T-helper 2 cell treated with Interferon-gamma antibody and Interleukin-4, amounts not matched to agents 5 μg/mL and 100 μg/mL, for 36 hours (primary cell): Measurements from ENCODE around the gene NPL.

Source experiments
- DNase-seq: peaks from one replicate; pipeline ENCODE4 v3.0.0; 2021; ENCODE audit warnings: low spot score
- H3K27ac Mint-ChIP-seq: one replicate; pipeline ENCODE4 v1.8.0; 2021; ENCODE audit warnings: mild to moderate bottlenecking, mixed read lengths
- H3K27me3 Mint-ChIP-seq: one replicate; pipeline ENCODE4 v1.8.0; 2021; ENCODE audit warnings: low read depth, mixed read lengths
- H3K36me3 Mint-ChIP-seq: one replicate; pipeline ENCODE4 v1.8.0; 2021; ENCODE audit warnings: low read depth, mixed read lengths
- H3K4me1 Mint-ChIP-seq: one replicate; pipeline ENCODE4 v1.8.0; 2021; ENCODE audit warnings: low read depth, mixed read lengths
- H3K4me3 Mint-ChIP-seq: one replicate; pipeline ENCODE4 v1.8.0; 2022; ENCODE audit warnings: mild to moderate bottlenecking, moderate library complexity, mixed read lengths
- H3K9me3 Mint-ChIP-seq: one replicate; pipeline ENCODE4 v1.8.0; 2021; ENCODE audit warnings: mixed read lengths

The NPL gene

DNA sequence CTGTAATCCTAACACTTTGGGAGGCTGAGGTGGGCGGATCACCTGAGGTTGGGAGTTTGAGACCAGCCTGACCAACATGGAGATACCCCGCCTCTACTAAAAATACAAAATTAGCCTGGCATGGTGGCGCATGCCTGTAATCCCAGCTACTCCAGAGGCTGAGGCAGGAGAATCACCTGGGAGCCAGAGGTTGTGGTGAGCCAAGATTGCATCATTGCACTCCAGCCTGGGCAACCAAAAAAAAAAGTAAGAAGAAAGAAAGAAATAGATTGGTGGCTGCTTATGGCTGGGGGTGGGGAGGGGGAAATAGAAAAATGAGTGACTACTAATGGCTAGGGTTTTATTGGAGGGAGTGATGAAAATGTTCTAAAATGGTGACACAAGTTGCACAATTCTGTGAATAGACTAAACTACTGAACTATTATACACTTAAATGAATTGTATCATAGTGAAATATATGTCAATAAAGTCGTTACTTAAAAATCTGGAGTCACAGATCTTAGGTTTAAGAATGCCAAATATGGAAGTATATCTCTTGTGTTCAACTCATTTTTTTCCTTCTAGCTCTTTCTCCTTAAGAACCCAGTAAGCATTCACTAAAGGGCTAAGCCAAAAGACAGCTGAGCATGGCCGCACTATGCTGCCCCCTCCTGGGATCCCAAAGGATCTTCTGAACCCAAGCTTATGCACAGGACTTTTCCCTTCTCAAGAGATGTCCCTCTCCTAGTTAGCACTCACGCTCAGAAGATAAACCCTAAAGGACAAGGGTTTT is 3.2 kb upstream of the NPL start:
- Mint-ChIP-seq H3K27me3 (peaks cover 33% of the 10 kb centered on the region), H3K9me3 (no peaks in the 10 kb centered on the region), H3K36me3 (no peaks in the 10 kb centered on the region), H3K4me1 (peaks cover 21% of the 10 kb centered on the region), H3K4me3 (no peak overlapping the region), H3K27ac (no peak overlapping the region)
- DNase-seq: peak; percentile 34

DNA sequence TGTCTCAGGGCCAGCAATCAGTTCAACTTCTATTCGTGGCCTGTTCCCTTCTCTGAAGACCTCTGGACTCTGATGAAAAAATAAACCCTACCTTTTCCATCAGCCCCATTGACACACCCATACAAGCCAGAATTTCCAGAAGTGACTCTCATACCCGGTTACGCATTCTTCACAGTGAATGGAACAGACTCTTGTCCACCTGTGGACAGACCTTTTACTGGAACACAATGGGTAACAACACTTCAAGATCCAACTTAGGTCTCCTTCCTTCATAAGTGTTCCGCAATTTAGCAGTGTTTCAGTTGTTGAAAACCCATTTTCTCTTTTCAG is 2.6 kb upstream of the NPL start:
- Mint-ChIP-seq H3K4me1 (peaks cover 18% of the 10 kb centered on the region), H3K27ac (no peak overlapping the region), H3K36me3 (no peaks in the 10 kb centered on the region), H3K9me3 (no peaks in the 10 kb centered on the region), H3K4me3 (no peak overlapping the region), H3K27me3 (peaks cover 37% of the 10 kb centered on the region)
- no peak for DNase-seq

DNA sequence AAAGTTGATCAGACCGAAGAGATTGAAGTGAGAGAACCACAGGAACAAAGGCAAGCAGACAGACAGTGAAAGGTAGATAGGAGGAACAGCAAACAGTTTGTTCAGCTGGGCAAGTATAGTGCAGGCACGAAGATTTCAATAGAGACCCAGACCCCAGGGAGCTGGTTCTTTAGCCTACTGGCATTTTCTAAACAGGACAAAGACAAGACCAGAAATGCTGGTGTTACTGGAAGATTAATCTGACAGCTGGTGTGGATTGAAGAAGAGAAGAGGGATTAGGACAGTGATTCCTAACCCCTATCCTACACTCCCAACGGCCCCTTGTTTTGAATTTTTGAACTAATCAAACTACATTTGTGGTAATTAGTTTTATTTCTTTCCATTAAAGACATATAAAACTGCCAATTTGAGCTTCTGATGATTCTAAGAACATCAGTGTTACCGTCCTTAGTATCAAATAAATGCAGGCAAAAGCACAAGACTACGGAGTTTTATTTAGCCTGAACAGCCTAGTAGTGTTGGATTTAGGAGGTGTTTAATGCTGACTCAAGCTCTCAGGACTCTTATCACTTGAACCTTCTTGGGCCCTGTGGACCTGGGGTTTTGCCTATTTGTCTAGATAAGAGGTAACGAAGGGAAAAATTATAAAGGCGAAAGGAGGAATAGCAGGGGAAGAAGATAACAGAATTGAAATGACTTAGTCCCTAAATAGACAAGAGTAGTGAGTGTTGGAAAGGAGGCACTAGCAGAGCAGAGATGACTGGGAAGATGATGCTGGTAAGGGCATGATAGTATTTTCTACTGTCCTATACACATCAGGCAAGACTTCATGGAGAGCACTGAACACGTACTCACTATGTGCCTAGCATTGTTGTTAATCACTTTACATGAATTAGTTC is 2.0 kb downstream of the NPL start:
- Mint-ChIP-seq H3K9me3 (no peaks in the 10 kb centered on the region), H3K4me1 (peaks cover 14% of the 10 kb centered on the region), H3K27ac (no peak overlapping the region), H3K36me3 (no peaks in the 10 kb centered on the region), H3K27me3 (peaks cover 29% of the 10 kb centered on the region), H3K4me3 (no peak overlapping the region)
- DNase-seq: no peak

DNA sequence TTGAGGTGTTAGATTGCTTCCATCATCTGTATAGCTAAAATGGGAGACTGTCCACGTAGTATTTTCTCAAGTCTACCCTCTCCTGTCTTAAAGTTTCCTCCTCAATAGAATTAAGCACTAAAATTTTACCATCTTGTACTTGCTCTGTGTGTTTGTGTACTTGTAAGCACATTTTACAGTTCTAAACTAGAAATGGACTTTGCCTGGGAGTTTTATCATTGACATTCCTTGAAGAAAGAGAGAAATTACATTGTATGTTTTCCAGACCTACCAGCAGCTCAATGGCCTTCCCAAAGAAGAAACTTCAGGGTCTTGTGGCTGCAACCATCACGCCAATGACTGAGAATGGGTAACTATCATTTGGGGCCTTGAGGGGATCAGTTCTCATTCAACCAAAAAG is 4.5 kb downstream of the NPL start:
- Mint-ChIP-seq H3K4me3 (no peak overlapping the region), H3K9me3 (no peaks in the 10 kb centered on the region), H3K4me1 (peaks cover 11% of the 10 kb centered on the region), H3K27me3 (peaks cover 13% of the 10 kb centered on the region), H3K27ac (no peak overlapping the region), H3K36me3 (no peaks in the 10 kb centered on the region)
- DNase-seq: no peak

DNA sequence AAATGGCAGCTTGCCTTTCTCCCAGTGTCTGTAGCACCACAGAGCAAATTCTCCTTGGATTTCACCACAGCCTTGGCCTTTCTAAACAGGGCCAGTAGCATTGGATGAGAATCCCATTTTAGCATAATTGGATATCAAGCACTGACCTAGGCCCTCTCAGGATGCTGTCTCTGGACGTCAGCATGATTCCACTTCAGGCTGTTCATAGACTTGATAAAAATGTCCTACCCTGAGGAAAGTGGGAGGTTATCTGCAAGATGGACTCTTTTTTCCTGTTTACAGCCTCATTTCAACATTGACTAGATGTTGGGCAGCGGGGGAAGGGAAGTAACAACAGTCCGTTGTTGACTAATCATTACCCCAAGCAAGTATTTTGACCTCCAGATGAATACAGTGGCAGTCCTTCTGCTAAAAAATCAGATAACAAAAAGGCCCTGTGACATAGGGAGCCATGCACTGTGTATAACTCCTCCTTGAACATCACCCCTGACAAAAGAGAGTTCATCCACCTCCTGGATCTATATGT is 5.2 kb downstream of the NPL start:
- H3K9me3 Mint-ChIP-seq: no peaks in the 10 kb centered on the region
- H3K36me3 Mint-ChIP-seq: no peaks in the 10 kb centered on the region
- H3K4me1 Mint-ChIP-seq: peaks cover 9% of the 10 kb centered on the region
- no peak overlapping the region for H3K27ac Mint-ChIP-seq
- H3K27me3 Mint-ChIP-seq: peaks cover 12% of the 10 kb centered on the region
- DNase-seq: no peak
- H3K4me3 Mint-ChIP-seq: no peak overlapping the region

DNA sequence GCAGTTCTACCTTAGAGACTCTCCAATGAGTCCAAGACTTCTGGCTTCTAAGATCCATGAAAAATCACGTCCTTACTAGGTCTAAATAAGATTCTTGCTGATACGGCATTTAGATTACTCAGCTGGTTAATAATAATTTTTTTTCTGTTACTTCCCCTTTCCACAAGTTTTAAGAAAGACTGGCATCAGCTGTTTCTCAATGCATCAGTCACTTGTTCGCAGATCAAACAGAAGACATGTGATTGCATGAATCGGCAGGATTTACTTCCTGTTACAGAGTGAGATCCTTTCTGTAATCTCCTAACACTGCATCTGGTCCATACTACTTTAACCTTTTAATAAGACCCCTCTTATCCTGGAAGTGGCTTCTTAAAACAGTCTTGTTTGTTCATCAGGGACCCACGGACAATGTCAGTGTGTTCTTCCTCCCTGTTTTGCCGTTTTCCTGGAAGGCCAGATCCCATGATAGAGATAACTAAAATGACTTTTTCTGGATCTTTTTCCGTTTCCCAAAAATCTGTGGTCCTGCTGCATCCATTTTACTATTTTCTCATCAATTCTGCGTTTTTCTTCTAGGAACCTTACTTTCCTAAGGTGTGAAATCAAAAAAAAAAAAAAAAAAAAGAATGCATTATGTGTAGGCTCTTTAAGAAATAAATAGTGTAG is 6.1 kb downstream of the NPL start:
- Mint-ChIP-seq H3K27ac (no peak overlapping the region), H3K9me3 (no peaks in the 10 kb centered on the region), H3K27me3 (peaks cover 9% of the 10 kb centered on the region), H3K4me3 (no peak overlapping the region), H3K4me1 (peaks cover 6% of the 10 kb centered on the region), H3K36me3 (no peaks in the 10 kb centered on the region)
- no peak for DNase-seq

DNA sequence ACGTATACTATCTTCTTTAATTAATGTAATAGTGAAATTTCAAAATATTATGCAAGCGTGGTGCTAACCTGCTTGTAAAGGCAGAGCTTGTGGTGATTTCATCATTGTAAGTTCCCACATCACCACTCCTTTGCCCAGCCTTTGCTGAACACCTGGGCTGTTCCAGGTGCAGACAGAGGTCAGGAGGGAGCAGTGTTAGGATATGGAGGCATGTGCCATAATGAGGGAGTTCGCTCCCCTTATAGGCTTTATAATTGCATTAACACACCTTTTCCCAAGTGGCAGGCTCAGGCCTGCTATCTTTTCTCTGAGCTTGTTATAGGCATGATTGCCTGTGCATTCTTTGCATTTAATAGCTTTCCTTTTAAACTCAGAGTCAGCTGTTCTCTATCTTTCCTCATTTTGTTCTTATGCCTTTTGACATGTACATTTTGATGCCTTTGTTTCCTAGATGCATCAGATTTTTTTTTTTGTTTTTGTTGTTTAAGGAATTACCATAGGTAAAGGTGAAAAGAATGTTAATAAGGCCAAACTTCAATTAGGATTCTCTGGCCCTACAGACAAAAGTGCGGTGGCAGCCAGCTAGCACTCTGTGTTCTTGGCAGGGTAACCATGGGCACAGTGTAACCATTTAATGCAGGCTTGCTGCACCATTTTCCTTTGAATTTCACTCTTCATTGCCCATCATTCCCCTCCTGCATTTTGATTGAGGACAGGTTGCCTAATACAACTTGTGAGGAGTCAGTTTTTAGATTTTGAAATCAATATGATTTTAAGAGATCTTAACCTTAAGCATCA is 12.6 kb downstream of the NPL start:
- Mint-ChIP-seq H3K9me3 (no peaks in the 10 kb centered on the region), H3K36me3 (no peaks in the 10 kb centered on the region), H3K27me3 (no peaks in the 10 kb centered on the region), H3K27ac (no peak overlapping the region), H3K4me1 (no peaks in the 10 kb centered on the region), H3K4me3 (no peak overlapping the region)
- no peak for DNase-seq

DNA sequence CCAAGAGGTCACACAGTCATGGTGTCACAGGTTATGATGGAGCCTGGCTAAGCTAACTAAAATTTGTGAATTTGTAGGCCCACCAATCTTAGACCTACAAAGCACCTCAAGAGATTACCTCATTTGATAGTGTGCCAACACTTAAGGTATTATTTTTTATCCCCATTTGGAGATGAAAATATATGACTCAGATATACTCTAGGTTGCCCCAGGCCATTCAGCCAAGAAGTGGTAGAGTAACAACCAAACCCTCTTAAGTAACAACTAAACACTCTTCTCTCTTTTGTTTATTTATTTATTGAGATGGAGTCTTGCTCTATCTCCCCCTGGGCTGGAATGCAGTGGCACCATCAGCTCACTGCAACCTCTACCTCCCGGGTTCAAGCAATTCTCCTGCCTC is 14.3 kb downstream of the NPL start:
- Mint-ChIP-seq H3K4me1 (no peaks in the 10 kb centered on the region), H3K36me3 (no peaks in the 10 kb centered on the region)

DNA sequence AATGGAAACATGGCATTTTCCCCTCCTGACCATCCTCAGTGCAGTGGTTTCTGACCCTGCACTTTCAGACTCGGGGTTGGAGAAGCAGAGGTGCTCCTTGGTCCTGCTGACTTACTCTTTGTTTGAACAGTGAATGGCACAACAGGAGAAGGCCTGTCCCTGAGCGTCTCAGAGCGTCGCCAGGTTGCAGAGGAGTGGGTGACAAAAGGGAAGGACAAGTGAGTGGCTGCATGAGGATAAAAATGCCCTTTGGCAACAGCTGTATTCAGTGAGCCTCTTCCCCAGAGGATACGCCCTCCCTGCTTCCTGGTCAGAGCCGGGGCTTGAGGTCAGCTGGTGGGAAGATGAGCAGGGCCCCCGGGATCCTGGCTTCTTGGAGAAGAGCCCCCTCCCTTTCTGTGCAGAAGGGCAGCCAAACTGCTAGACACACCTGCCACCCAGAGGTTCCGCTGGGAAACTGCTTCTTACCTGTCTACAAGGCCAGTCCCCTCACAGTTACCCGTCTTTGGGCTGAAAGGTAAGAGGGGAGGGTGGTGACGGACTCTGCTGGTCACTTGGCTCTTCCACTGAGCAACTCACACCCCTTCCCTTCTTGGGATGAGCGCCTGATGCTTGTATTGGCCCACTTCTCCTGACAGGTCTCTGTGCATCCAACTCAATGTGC is 16.6 kb downstream of the NPL start:
- no peak overlapping the region for H3K4me3 Mint-ChIP-seq
- H3K4me1 Mint-ChIP-seq: no peaks in the 10 kb centered on the region
- no peaks in the 10 kb centered on the region for H3K27me3 Mint-ChIP-seq
- H3K9me3 Mint-ChIP-seq: no peaks in the 10 kb centered on the region
- no peak for DNase-seq
- no peak overlapping the region for H3K27ac Mint-ChIP-seq
- H3K36me3 Mint-ChIP-seq: no peaks in the 10 kb centered on the region

More for the DNA sequence above, 14.3 kb downstream of the NPL start:
- Mint-ChIP-seq H3K27ac (no peak overlapping the region), H3K9me3 (no peaks in the 10 kb centered on the region), H3K27me3 (no peaks in the 10 kb centered on the region), H3K4me3 (no peak overlapping the region)
- no peak for DNase-seq

DNA sequence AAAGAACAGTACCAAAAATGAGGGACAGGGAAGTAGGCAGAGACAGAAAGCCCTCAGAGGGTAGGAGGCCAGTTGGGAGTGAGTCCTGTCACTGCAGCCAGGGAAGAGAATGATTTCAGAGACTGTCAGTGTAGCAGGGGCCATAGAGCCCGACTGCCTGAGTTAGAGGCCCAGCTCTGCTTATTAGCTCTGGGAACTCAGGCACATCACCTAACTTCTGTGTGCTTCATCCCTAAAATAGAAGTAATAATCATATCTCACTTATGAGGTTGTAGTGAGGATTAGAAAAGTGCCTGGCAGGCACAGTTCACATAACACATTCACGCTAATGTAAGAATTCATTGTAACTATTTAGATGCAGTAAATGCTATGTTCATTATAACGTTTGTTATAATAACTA is 18.3 kb downstream of the NPL start:
- Mint-ChIP-seq H3K27me3 (no peaks in the 10 kb centered on the region), H3K27ac (no peak overlapping the region), H3K36me3 (no peaks in the 10 kb centered on the region), H3K9me3 (no peaks in the 10 kb centered on the region), H3K4me1 (no peaks in the 10 kb centered on the region), H3K4me3 (no peak overlapping the region)
- no peak for DNase-seq

DNA sequence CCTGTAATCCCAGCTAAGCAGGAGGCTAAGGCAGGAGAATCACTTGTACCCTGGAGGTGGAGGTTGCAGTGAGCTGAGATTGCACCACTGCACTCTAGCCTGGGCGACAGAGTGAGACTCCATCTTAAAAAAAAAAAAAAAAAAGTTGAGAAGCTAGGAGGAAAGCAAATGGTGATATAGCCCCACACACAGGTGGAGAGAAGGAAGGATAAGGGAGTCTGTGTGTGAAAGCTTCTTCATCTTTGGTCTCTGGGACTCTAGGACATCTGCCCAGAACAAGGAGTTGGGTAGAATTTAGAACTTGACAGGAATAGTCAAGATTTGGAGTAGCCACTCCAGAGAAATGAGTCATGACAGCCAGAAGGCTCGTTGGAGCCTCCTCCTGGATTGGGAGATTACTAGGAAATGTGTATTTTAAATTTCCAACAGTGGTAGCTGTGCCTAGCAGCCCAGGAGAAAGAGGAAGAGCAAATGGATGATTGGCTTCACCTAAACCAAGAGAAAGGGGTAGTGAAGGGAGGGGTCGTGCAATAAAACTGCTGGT is 19.9 kb downstream of the NPL start:
- no peaks in the 10 kb centered on the region for H3K36me3 Mint-ChIP-seq
- no peaks in the 10 kb centered on the region for H3K27me3 Mint-ChIP-seq
- H3K4me1 Mint-ChIP-seq: no peaks in the 10 kb centered on the region
- H3K4me3 Mint-ChIP-seq: no peak overlapping the region
- H3K9me3 Mint-ChIP-seq: no peaks in the 10 kb centered on the region
- no peak for DNase-seq
- no peak overlapping the region for H3K27ac Mint-ChIP-seq

DNA sequence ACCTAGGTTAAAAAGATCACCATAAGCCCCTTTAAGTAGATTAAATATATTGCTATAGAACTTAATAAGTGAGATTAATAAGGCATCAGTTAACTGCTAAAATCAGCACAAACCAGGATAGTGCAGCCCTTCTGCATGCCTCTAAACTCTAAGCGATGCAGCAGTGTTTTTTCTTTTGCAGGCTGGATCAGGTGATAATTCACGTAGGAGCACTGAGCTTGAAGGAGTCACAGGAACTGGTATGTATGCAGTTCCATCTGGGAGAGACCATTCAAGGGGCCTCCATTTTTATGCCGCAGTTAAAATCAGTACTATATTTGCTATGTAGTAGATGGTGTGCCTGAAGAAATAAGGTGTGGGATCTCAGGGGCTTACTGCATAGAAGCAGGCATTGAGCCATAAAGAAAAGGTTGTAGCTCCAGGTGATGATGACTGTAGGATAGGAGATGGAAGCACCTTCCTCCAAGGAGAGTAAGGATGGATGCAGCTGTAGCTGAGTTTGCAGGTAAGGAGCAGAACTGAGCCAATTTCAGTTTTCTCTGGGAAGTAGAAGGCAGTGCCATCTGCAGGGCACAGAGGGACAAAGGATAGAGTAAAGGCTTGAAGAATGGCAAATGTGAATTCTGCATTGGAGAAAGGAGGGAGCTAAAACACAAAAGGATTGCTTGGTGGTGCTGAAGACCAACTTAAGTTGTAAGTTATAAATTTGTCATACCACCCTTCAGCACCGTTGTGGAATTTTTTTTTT is 22.6 kb downstream of the NPL start:
- DNase-seq: no peak
- no peak overlapping the region for H3K4me3 Mint-ChIP-seq
- no peak overlapping the region for H3K27ac Mint-ChIP-seq
- H3K36me3 Mint-ChIP-seq: no peaks in the 10 kb centered on the region
- H3K4me1 Mint-ChIP-seq: no peaks in the 10 kb centered on the region
- H3K27me3 Mint-ChIP-seq: no peaks in the 10 kb centered on the region
- H3K9me3 Mint-ChIP-seq: no peaks in the 10 kb centered on the region
